ENCODE results near the gene DNLZ.

GRCh38 chr9:136353088-136353487 lies 10.5 kb downstream of the DNLZ start:
- TF ChIP-seq POLR2A (IDR thresholded peaks at IDR 0.05; ENCODE audit: low read length) = no peak
- no peak for TF ChIP-seq GATA1 (IDR thresholded peaks at IDR 0.05; ENCODE audit: low read depth, low read length)
